Measurements from ENCODE around the gene ZNF740.
"Not testable (repeated sequence)": the region's sequence is repeated elsewhere in the genome, so short reads cannot be mapped to it uniquely, and the experiment has no call there.

Gene ZNF740, protein sequence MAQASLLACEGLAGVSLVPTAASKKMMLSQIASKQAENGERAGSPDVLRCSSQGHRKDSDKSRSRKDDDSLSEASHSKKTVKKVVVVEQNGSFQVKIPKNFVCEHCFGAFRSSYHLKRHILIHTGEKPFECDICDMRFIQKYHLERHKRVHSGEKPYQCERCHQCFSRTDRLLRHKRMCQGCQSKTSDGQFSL

DNA sequence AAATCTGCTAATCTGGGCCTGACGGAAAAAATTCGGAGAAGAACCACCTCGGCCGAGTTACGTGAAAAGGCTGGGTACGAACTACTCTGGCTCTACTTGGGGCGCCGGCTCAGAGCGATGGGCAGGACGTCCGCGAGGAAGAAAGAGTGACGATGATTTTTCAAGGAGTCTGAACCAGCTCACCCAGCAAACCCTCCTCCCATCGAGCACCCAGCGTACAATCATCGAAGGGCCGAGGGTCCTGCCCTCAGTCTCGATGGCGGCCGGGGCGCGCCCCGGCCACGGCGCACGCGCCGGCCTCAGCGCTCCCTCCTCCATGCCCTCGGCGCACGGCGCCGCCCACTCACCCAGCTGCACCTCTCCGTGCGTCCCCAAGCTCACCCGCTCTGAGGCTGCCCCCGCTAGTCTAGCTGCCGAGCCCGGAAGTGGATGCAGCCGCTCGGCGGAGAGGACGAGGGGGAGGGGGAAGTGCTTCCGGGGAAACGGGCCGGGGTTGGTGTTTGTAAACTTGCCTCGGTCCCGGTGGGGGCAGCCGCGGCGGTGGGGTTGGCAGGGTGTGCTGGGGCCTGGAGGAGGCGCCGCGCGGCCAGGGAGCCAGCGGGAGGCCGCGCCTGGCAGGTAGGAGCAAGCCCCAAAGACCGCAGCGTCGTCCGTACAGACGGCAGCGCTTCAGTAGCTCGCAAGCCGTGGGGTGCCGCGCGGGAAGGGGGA, at the start of gene ZNF740, which contains the start of gene CSAD:
ZNF740 (plus strand) TSS at position 503 of the 711 bp plus-strand sequence. CDS start 1,262 bp downstream, outside the sequence.
CSAD (minus strand) TSS at position 706 of the 711 bp plus-strand sequence. CDS start 7,455 bp downstream, outside the sequence.
- peak within 1 kb of the TSS; percentile 88 for H3K27ac ChIP-seq
- peak; percentile 73 for DNase-seq (ENCODE audit: low read depth, low spot score)

DNA sequence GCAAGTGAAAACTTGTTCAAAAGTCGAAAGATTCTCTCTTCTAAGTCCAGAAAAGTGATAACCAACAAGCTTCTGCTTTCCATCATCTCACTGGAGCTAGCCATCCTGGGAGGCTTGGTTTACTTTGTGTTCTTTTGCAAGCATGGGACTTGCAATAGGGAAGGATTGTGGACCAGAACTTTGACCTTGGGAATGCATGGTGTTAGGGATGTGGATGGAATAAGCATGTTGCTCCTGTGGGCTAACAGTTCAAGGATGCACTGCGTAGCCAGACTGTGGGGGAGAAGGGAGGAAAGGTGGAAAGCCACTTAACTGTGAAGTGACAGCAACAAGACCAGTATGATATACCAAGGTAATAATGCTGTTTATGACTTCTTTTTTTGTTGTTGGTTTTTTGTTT, 48.7 kb upstream of the ZNF740 start:
- DNase-seq (ENCODE audit: low read depth, low spot score), result no peak
- H3K27ac ChIP-seq, result no peak overlapping the region

DNA sequence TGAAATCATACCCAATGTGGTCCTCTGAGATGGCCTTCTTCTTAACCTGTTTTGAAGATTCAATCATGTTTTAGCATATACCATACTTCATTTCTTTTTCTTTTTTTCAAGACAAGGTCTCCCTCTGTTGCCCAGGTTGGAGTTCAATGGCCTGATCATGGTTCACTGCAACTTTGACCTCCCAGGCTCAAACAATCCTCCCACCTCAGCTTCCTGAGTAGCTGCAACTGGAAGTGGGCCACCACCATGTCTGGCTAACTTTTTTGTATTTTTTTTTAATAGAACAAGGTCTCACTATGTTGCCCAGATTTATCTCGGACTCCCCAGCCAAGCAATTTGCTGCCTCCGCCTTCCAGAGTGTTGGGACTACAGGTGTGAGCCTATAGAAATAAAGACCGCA, 46.8 kb upstream of the ZNF740 start:
- no peak for DNase-seq (ENCODE audit: low read depth, low spot score)
- no peak overlapping the region for H3K27ac ChIP-seq

- no peak for DNase-seq (ENCODE audit: low read depth, low spot score)
- no peak overlapping the region for H3K27ac ChIP-seq
Measured at GRCh38 chr12:53143355-53143754, 37.2 kb upstream of the ZNF740 start.

GRCh38 chr12:53145383-53146260, 34.9 kb upstream of the ZNF740 start:
- DNase-seq (ENCODE audit: low read depth, low spot score), result no peak
- no peak overlapping the region for H3K27ac ChIP-seq

DNA sequence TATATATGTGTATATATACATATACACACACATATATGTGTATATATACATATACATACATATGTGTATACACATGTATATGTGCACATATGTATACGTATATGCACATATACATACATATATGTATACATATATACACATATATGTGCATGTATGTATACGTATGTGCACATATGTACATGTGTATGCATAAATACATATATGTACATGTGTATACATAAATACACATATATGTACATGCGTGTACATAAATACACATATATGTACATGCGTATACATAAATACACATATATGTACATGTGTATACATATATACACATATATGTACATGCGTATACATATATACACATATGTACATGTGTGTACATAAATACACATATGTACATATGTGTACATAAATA, 33.3 kb upstream of the ZNF740 start:
- no peak for DNase-seq (ENCODE audit: low read depth, low spot score)
- H3K27ac ChIP-seq, result no peak overlapping the region

DNA sequence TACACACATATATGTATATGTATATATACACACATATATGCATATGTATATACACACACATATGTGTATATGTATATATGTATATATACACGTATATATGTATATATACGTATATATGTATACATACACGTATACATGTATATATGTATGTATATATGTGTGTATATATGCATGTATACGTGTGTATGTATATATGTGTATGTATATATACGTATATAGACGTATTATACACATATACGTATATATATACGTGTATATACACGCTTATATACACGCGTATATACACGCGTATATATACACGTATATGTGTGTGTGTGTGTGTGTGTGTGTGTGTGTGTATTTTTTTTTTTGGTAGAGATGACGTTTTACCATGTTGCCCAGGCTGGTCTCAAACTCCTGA, 32.9 kb upstream of the ZNF740 start:
- DNase-seq (ENCODE audit: low read depth, low spot score), result no peak
- H3K27ac ChIP-seq, result no peak overlapping the region

GRCh38 chr12:53151039-53151438, 29.5 kb upstream of the ZNF740 start:
- H3K27ac ChIP-seq, result no peak overlapping the region
- DNase-seq (ENCODE audit: low read depth, low spot score), result no peak

DNA sequence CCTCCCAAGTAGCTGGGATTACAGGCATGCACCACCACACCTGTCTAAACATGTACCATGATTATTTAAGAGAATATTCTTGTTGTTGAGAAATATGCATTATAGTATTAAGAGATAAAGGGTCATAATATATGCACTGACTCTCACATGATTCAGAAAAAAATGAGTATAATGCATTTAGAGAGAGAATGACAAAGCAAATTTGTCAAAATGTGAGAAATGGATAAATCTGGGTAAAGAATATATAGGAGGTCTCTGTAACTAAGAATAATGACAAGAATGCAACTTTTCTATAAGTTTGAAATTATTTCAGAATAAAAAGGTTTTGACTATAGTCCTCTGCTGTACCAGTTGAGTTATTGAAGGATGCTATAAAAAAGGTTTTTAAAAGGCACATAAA, 28.1 kb upstream of the ZNF740 start:
- DNase-seq (ENCODE audit: low read depth, low spot score), result no peak
- H3K27ac ChIP-seq, result no peak overlapping the region

DNA sequence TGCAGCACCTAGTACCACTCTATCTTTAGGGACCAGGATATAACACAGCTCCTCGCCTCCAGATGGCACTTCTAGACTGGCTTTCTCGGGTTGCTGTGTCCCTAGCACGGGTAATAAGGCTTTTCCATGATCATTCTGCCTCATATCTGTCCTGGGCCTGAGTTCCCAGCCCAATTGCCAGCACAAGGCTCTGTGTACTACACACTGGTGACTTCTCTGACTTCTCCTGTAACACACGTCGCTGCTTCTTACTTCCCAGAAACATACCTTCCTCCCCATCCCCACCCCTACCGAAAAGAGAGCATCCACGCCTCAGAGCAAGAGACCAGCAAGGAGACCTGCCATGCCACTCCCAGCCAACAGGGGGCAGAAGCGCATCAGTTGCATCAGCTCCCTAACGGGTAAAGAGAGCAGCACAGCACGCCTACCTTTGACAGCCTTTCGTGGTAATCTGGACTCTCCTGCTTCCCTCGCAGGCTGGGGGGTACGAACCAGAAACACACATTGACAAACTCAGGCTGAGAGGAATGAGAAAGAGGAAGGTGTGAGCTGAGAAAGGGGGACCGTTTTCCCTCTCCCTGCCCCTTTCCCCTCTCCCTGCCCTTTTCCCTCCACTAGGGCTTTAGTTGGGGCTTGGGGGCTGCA, 21.2 kb upstream of the ZNF740 start:
- H3K27ac ChIP-seq, result no peak overlapping the region
- no peak for DNase-seq (ENCODE audit: low read depth, low spot score)

DNA sequence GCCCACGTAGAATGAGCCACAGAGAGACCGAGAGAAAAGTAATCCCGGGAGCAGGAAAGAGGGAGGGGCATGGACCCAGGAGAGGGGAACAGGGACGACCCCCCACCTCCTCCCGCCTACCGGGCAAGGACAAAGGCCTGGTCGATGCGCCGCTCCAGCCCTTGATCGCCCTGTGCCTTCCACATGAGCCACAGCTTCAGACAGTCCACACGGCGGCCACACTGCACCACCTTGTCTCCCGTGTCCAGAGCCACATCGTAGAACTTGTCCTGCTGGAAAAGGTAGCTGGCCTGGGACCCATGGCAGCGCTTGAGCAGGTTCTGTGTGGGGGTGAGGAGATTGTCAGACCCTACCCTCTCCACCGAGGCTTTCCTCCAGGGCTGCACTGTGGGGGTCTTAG, 20.5 kb upstream of the ZNF740 start:
- no peak overlapping the region for H3K27ac ChIP-seq
- DNase-seq (ENCODE audit: low read depth, low spot score), result no peak

GRCh38 chr12:53160673-53161072, 19.8 kb upstream of the ZNF740 start:
- no peak for DNase-seq (ENCODE audit: low read depth, low spot score)
- H3K27ac ChIP-seq, result no peak overlapping the region

DNA sequence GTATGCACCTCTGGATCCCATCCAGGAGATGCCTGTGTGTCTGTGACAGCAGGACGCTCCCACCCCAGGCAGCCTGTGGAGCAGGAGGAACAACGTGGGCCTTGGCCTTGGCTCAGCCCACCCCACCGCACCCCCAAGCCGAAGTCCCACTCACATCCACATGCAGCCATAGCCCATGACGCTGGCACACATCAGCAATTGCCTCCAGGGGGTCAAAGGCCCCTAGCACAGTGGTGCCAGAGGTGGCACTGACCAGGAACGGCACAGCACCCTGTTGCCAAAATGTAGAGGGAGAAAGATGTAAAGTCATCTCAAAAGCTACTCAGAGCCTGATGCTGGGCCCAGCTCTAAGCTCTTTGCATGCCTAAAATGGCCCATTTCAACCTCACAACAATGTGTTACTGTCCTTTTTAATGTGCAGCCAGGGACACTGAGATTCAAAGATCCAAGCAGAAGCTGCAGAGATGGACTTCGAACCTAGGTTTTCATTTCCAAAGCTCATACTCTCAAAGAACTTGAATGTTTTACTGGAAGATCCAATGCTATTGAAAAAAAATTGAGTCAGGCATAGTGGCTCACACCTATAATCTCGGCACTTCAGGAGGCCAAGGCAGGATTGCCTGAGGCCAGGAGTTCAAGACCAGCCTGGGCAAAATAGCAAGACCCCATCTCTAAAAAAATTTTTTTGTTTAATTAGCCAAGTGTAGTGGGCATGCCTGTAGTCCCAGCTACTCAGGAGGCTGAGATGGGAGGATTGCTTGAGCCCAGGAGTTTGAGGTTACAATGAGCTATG, 19.2 kb upstream of the ZNF740 start:
- no peak for DNase-seq (ENCODE audit: low read depth, low spot score)
- H3K27ac ChIP-seq, result no peak overlapping the region

GRCh38 chr12:53163008-53163407, 17.5 kb upstream of the ZNF740 start:
- H3K27ac ChIP-seq; DNase-seq (ENCODE audit: low read depth, low spot score): not testable (repeated sequence)

GRCh38 chr12:53166837-53167236, 13.7 kb upstream of the ZNF740 start:
- DNase-seq (ENCODE audit: low read depth, low spot score), result no peak
- H3K27ac ChIP-seq, result no peak overlapping the region

- no peak overlapping the region for H3K27ac ChIP-seq
- DNase-seq (ENCODE audit: low read depth, low spot score), result no peak
Measured at GRCh38 chr12:53169644-53170043, 10.9 kb upstream of the ZNF740 start.

DNA sequence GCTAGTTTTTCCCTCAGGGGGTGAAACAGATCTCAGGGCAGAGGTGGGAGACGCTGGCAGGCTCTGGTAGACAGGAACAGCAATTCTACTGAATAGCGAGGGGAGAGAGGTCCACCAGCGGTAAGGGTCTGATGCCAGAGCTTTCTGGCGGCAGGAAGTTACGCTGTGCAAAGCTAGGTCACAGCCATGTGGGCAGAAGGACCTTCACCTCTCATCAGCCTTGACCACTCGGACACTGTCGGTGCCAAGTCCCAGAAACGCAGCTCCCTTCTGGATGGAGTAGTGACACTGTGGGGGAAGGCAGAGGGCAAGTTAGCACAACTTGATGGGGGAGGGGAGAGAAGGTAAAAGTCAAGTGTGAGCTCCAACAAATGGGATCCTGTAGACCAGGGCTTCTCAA, 10.3 kb upstream of the ZNF740 start:
- no peak overlapping the region for H3K27ac ChIP-seq
- DNase-seq (ENCODE audit: low read depth, low spot score), result no peak

GRCh38 chr12:53170876-53171724, 9.4 kb upstream of the ZNF740 start:
- no peak for DNase-seq (ENCODE audit: low read depth, low spot score)
- no peak overlapping the region for H3K27ac ChIP-seq
